RCC 7860 (cell line): Measurements from ENCODE around the gene CATSPERE.
"Not testable (repeated sequence)": the region's sequence is repeated elsewhere in the genome, so short reads cannot be mapped to it uniquely, and the experiment has no call there.

Experiments used
- DNase-seq: peaks from one replicate; pipeline ENCODE4 v3.0.0-alpha.2; 2015; ENCODE audit warnings: low spot score
- FAIRE-seq: peaks from 2 replicates; lab custom pipeline; 2012; peaks lifted over from hg19 to GRCh38; lab: Jason Lieb, UNC

Gene CATSPERE

DNA sequence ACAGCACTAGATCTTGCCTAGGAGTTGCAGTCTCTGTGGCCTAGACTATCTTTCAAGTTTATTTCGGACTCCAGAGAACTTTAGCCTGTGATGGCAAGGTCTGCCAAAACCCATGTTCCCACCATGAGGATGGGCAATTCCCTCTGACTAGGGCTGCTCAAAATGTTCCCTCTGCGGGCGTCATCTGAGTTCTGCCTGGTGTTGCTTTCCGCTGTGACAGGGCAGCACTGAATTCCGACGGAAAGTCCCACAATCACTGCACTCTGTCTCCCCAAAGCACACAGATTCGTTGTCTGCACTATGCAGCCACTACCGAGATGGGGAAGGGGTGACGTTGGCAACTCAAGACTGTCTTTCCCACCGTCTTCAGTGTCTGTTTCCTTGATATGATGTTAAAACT, 75.2 kb downstream of the CATSPERE start:
- DNase-seq (no peak), FAIRE-seq (no peak)

DNA sequence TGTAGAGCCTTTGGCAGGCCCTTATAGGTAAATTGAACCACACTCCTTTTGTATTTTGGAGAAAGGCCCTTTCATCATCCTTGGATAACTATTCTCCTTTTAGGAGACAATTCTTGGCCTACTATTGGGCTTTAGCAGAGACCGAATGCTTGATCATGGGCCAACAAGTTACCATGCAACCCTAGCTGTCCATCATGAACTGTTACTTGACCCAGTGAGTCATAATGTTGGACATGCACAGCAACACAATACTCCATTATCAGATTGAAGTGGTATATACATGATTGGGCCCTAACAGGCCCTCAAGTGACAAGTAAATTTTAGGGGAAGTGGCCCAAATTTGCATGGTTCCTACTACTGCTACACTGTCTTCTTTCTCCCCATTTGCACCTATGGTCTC, 84.4 kb downstream of the CATSPERE start:
- FAIRE-seq (no peak), DNase-seq (no peak)

DNA sequence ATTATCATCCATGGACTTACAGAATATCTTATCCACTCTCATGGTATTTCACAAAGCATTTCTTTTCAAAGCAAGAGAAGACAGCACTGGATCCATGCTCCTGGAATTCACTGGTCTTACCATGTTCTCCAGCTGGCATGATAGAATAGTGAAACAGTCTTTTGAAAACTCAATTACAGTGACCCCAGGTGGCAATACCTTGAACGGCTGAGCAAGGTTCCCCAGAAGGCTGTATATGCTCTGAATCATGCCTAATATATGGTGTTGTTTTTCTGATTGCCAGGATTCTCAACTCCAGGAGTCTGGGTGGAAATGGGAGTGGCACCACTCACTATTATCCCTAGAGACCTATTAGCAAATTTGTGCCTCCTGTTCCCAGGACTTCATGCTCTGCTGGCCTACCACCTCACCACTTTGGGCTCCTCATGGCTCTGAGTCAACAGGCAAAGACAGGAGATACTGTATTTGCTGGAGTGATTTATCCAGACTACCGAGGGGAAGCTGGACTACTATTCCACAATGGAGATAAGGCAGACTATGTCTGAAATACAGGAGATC, 87.6 kb downstream of the CATSPERE start:
- no peak for FAIRE-seq

GRCh38 chr1:244552336-244552735, 91.3 kb downstream of the CATSPERE start:
- FAIRE-seq (no peak), DNase-seq (no peak)

More for the DNA sequence above, 87.6 kb downstream of the CATSPERE start:
- DNase-seq, result no peak

DNA sequence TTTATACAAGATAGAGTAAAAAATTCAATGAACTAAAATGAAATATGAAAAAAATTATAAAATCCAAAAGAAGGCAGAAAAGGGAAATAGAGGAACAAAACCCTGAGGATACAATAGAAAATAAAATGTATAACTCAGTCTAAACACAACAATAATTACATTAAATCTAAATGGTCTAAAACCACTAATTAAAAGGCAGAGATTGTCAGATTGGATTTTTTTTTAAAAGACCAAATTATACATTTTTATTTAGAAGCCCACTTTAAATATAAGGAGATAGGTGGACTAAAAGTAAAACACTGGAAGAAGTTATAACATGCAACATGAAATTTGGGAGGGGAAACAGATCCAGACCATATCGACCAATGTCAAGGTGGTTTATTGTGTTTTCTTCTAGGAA, 95.2 kb downstream of the CATSPERE start:
- no peak for DNase-seq
- no peak for FAIRE-seq

- FAIRE-seq, result no peak
Observed at GRCh38 chr1:244557565-244557964, 96.5 kb downstream of the CATSPERE start.

DNA sequence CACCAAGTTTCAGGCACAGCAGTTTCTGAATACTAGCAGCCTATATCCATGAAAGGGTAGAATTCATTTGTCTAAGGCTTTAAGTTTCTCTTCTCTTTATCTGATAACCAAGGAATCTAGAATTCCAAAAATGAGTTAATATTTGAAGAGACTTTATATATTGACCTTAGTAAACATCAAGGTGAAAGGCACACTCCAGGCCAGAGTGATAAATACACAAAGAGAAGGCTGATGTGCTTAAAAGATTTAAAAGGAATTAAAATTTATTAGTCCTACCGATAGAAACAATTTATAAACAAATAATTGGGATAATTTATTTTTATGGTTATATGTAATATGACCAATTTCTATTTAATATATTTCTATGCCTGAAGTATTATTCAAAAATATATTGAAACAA, 98.5 kb downstream of the CATSPERE start:
- DNase-seq (no peak), FAIRE-seq (peak; percentile 4)

More at GRCh38 chr1:244557565-244557964, 96.5 kb downstream of the CATSPERE start:
- no peak for DNase-seq

DNA sequence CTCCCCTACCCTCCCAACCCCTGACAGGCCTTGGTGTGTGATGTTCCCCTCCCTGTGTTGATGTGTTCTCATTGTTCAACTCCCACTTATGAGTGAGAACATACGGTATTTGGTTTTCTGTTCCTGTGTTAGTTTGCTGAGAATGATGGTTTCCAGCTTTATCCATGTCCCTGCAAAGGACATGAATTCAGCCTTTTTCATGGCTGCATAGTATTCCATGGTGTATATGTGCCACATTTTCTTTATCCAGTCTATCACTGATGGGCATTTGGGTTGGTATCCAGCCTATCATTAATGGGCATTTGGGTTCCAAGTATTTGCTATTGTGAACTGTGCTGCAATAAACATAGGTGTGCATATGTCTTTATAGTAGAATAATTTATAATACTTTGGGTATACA, 101.8 kb downstream of the CATSPERE start:
- not testable (repeated sequence) for DNase-seq, FAIRE-seq

GRCh38 chr1:244573768-244574167, 112.7 kb downstream of the CATSPERE start:
- DNase-seq (no peak), FAIRE-seq (no peak)

GRCh38 chr1:244576259-244576892, 115.3 kb downstream of the CATSPERE start:
- DNase-seq (no peak), FAIRE-seq (no peak)

GRCh38 chr1:244578205-244578604, 117.1 kb downstream of the CATSPERE start:
- not testable (repeated sequence) for FAIRE-seq

DNA sequence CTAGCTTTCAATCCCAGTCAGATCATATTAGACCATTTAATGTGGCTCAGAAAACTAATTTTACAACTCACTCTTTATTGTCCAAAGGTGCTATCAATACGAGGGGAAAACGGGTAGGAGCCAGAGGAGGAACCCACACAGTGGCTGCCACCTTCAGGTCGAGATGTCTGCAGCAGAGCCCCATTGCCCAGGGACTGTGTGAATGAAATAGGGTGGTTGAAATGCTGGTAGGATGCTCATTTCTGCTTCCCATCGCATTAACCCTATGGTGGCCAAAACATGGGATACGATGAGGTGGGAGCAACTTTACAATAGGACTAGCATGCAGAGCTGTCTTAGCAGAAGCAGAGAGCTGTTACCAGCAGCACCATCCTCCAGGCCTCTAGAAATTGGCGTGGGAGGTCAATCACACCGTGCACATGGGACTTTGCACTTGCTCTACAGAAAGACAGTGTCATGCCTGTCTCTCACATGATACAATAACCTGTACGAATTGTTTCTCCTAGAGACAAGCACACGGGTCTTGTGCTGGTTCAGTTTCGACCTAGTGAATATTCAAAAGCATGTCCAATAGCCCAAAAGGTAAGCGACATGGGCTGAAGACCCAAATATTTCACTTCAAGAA, 122.4 kb downstream of the CATSPERE start:
- DNase-seq (no peak), FAIRE-seq (no peak)

More at GRCh38 chr1:244578205-244578604, 117.1 kb downstream of the CATSPERE start:
- not testable (repeated sequence) for DNase-seq

GRCh38 chr1:244585867-244586266, 124.8 kb downstream of the CATSPERE start:
- no peak for FAIRE-seq
- no peak for DNase-seq

GRCh38 chr1:244590670-244591069, 129.6 kb downstream of the CATSPERE start:
- no peak for DNase-seq

DNA sequence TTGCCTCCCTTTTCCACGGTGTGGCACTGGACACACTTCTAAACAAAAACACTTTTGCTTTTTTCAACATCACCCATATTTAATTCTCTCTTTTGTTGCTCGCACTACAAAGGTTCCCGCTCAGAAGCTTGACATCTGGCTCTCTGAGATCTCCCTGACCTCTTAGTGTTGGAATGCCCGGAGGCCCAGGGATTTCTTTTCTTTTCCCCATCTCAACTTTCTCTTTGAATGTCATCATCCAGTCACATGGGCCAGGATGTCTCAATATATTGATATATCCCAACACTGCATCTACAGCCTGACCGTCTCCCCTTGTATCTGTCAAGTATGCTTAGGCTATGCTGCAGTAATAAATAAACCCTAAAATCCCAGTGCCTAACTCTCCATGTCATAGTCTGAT, 137.5 kb downstream of the CATSPERE start:
- DNase-seq (no peak), FAIRE-seq (no peak)

More at GRCh38 chr1:244590670-244591069, 129.6 kb downstream of the CATSPERE start:
- FAIRE-seq, result no peak

DNA sequence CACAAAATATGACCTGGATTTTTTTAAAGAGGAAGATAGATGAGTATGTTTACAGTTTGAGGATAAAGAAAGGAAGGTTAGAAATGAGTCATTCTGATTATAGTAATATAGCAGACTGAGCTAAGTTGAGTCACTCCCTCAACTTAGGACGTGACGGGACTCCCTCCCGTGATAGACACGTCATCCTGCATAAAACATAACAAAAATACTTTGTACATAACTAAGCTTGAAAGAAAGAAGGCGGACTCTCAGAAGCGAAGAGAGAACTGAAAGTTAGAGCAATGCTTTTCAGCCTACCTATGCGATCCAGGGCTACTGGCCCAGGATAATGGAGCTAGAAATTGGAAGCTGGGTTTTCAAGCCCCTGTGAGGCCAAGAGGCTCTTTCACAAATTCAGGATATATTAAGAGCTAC, 138.9 kb downstream of the CATSPERE start:
- DNase-seq, result peak; percentile 83
- FAIRE-seq, result peak; percentile 89

- DNase-seq (no peak), FAIRE-seq (no peak)
Observed at GRCh38 chr1:244601336-244601735, 140.3 kb downstream of the CATSPERE start.

DNA sequence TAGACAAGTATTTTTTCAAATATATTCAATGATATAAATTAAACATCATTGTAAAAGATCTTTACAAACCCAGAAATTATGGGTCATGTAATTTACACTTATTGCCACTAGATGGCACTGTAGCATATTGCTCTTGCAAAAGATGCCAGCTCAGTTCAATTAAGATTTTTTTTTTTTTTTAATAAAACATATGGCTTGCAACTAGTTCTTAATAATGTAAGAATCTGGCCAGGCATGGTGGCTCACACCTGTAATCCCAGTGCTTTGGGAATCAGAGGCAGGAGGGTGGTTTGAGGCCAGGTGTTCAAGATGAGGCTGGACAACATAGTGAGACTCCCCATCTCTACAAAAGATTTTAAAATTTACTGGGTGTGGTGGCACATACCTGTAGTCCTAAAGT, 142.4 kb downstream of the CATSPERE start:
- DNase-seq (peak; percentile 13), FAIRE-seq (peak; percentile 90)

GRCh38 chr1:244605835-244606370, 144.8 kb downstream of the CATSPERE start:
- DNase-seq, result no peak
- no peak for FAIRE-seq

DNA sequence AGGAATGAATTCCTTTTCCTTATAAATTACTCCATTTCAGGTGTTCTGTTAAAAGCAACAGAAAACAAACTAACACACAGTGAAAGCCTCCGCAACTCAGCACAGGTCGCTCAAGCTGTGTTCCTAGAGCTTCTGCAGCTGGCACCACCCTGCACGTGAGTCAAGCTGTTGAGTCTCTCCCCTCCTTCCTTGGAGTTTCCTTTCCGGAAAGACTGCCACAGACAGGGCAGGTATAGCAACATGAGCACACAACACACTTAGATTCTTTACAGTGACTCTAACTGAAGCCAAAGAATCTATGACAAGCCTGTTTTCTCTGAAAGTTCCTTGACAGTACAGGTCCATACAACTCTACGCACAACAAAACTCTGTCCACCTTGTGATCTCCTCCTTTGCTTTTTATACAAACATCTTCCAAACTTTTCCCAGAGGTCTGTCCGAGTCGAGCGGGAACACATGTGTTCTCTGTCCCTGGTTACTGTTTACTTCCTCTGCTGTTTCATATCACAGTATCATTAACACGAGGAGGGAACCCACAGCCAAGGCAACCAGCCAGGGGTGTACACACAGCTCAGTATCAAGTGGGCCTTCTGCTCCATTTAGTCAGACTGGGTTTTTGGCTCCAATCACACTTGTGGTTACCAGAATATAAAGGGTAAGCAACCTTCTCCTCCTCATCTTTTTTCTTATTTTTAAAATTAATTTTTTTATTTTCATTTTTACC, 153.2 kb downstream of the CATSPERE start:
- FAIRE-seq, result no peak
- no peak for DNase-seq

DNA sequence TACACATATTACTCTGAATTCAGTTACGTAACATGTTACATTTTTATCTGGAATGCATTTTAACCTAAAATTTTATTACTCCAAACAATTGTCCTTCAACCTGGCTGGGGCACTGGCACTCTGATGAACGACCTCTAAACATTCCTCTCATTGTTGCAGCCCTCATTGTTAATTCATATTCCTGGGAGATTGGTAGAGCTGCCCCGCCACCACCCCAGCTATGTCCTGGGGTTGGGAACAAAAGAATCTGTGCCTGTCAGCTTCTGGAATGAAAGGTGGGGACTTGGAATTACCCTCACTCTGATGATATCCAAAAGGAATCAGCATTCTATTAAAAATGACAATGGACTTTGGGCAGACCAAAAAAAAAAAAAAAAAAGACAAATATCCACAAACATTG, 153.8 kb downstream of the CATSPERE start:
- no peak for FAIRE-seq
- DNase-seq, result no peak
